Epidermal melanocyte (primary cell): ENCODE measurements around the gene ADAMTS4.

ENCODE experiments used
- DNase-seq: peaks from one replicate; pipeline ENCODE4 v3.0.0; 2011; ENCODE audit warnings: low spot score; ENCODE audit not compliant: insufficient read length

ADAMTS4 gene

DNA sequence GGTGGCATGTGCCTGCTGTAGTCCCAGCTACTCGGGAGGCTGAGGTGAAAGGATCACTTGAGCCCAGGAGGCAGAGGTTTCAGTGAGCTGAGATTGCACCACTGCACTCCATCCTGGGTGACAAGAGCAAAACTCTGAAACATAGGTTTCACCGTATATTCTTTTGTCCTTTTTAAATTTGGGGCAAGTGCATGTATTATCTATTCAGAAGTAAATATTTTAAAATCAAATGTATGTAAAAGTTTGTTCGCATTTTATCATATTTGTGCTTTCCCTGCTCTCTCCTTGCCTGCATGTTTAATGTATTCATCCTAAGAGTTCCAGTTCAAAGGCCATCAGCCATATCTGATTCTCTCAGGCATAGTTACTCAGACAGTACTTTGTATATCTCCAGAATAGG lies 53.0 kb downstream of the ADAMTS4 start:
- no peak for DNase-seq

DNA sequence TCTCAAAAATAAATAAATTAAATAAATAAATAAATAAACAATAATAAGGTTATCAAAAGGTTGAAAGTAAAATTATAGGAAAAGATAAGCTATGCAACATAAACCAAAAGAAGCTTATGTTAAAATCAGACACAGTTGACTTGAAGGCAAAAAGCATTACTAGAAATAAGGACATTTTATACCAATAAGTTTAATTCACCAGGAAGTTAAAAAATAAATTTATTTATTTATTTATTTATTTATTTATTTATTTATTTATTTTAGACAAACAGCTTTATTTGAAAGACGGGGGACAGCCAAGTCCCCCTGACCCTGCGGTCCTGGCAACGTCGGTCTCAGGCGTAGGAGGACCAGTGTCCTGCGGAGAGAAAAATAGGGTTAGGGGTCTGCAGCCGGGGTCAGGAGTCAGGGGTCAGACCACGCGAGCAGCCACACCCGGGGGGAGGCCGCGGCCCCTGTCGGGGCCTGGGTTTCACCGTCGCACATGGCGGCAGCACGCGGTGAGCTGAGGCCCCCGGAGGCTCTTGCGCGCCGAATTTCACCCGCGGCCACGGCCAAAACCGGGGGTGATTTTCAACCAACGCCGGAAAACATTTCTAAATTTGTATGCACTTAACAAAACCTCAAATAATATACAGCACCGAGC lies 58.0 kb downstream of the ADAMTS4 start:
- DNase-seq: no peak

DNA sequence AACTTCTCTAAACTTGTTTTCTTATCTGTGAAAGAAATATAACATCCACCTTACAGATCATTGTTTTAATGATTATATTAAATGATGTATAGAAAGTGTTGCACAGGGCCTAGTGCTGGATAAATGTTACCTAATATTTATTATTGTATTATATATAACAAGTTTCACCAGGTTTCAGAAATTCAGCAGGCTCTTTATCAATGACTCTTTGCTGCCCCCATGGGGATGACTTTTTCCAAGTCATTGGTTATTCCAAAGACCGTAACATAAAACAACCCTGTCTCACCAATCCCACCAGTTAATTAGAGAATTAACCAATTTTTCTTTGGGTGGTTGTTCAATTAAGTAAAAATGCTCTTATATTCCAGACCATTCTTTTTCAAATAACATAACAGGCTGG lies 59.1 kb downstream of the ADAMTS4 start:
- no peak for DNase-seq

DNA sequence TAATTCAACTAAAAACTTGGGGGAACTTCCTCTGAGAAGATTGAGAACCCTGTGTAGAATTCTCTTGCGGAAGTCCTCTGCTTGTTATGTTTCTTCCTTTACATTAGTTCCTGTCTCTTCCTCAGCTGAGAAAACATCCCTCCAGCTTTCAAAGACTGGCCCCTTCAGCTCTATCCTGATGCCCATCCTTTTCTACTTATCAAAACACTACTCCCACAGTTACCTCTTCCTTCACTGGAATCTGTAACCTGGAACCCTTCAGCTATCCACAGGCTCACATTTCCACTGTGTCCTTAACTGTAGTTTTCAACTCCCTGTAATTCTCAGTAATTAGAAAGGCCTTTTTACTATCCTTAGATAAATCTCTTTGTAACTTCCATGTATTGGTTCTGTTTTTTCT lies 60.4 kb downstream of the ADAMTS4 start:
- no peak for DNase-seq

DNA sequence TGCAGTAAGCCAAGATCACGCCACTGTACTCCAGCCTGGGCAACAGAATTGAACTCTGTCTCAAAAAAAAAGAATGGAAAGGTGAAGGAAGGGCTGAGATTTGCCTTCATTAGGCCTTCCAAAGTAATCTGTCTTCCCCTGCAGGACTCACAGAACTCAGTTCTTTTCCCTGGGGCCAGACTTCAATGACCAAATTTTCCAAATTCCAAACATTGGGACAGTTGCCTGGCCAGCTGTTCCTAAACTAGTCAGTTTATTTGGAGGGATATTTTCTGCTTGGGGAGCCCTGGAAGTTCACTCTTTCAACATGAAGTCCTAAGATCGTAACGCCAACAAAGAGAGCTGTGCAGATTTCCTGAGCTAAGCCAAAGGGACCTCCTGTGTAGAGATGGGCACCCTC lies 61.0 kb downstream of the ADAMTS4 start:
- no peak for DNase-seq
